ENCODE data around the gene CASP8. TPM values are rescaled to one million over a fixed set of nuclear protein-coding genes. Genes with fewer than 3 reads are reported as not detected.
"Not testable (repeated sequence)": the region's sequence is repeated elsewhere in the genome, so short reads cannot be mapped to it uniquely, and the experiment has no call there.

Gene CASP8
- total RNA-seq, 1 donor from 2014 or later = not detected

DNA sequence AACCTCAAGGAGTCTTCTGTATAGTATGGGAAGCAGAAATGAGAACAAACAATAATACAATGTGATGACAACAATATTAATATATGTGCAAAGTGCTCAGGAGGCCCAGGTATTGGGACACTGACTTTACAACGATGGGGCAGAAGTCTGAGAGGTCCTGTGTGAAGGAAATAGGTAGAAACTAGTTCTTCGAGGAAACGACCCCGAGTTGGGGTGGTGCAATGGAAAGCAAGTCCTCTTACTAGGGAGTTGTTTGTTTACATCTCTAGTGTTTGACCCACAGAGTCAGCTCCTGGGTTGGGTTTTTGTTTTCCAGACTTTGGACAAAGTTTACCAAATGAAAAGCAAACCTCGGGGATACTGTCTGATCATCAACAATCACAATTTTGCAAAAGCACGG, 16.2 kb downstream of the CASP8 start:
- no peaks in the 10 kb centered on the region for H3K36me3 Mint-ChIP-seq (ENCODE audit: unreplicated experiment)
- TF ChIP-seq, protein P1, sequence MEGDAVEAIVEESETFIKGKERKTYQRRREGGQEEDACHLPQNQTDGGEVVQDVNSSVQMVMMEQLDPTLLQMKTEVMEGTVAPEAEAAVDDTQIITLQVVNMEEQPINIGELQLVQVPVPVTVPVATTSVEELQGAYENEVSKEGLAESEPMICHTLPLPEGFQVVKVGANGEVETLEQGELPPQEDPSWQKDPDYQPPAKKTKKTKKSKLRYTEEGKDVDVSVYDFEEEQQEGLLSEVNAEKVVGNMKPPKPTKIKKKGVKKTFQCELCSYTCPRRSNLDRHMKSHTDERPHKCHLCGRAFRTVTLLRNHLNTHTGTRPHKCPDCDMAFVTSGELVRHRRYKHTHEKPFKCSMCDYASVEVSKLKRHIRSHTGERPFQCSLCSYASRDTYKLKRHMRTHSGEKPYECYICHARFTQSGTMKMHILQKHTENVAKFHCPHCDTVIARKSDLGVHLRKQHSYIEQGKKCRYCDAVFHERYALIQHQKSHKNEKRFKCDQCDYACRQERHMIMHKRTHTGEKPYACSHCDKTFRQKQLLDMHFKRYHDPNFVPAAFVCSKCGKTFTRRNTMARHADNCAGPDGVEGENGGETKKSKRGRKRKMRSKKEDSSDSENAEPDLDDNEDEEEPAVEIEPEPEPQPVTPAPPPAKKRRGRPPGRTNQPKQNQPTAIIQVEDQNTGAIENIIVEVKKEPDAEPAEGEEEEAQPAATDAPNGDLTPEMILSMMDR (IDR thresholded peaks at IDR 0.05; ENCODE audit: partially characterized antibody, unreplicated experiment) = no peak

DNA sequence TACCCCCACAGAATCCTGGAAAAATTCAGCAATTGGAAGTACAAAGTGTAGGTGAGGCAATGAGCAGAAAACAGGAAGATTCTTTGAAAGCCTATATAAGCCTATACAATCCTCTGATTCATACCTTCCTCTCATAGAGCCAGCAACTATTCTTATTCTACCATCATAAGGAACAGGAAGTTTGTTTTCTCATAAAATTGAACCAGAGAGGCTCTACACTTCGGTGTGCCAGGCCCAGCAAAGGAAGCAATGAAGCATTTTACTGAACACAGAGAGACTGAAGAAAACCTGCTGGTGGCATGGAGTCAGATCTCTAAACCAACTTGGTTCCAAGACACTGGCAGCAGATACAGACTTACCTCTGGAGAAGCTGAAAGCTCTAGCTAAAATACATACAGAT, 18.7 kb downstream of the CASP8 start:
- no peaks in the 10 kb centered on the region for H3K4me1 Mint-ChIP-seq (ENCODE audit: low read depth, unreplicated experiment)
- no peak for DNase-seq
- TF ChIP-seq, protein P1 (IDR thresholded peaks at IDR 0.05; ENCODE audit: partially characterized antibody, unreplicated experiment) = no peak
- H3K9me3 Mint-ChIP-seq (ENCODE audit: unreplicated experiment) = no peaks in the 10 kb centered on the region
- H3K27ac Mint-ChIP-seq (ENCODE audit: unreplicated experiment) = no peak overlapping the region
- H3K4me3 Mint-ChIP-seq (ENCODE audit: unreplicated experiment) = no peak overlapping the region
- no peaks in the 10 kb centered on the region for H3K27me3 Mint-ChIP-seq (ENCODE audit: unreplicated experiment)
- H3K36me3 Mint-ChIP-seq (ENCODE audit: unreplicated experiment) = no peaks in the 10 kb centered on the region

More for the DNA sequence above, 16.2 kb downstream of the CASP8 start:
- H3K9me3 Mint-ChIP-seq (ENCODE audit: unreplicated experiment) = no peaks in the 10 kb centered on the region
- H3K4me1 Mint-ChIP-seq (ENCODE audit: low read depth, unreplicated experiment) = no peaks in the 10 kb centered on the region
- no peak for DNase-seq
- no peak overlapping the region for H3K4me3 Mint-ChIP-seq (ENCODE audit: unreplicated experiment)
- no peaks in the 10 kb centered on the region for H3K27me3 Mint-ChIP-seq (ENCODE audit: unreplicated experiment)
- H3K27ac Mint-ChIP-seq (ENCODE audit: unreplicated experiment) = no peak overlapping the region

DNA sequence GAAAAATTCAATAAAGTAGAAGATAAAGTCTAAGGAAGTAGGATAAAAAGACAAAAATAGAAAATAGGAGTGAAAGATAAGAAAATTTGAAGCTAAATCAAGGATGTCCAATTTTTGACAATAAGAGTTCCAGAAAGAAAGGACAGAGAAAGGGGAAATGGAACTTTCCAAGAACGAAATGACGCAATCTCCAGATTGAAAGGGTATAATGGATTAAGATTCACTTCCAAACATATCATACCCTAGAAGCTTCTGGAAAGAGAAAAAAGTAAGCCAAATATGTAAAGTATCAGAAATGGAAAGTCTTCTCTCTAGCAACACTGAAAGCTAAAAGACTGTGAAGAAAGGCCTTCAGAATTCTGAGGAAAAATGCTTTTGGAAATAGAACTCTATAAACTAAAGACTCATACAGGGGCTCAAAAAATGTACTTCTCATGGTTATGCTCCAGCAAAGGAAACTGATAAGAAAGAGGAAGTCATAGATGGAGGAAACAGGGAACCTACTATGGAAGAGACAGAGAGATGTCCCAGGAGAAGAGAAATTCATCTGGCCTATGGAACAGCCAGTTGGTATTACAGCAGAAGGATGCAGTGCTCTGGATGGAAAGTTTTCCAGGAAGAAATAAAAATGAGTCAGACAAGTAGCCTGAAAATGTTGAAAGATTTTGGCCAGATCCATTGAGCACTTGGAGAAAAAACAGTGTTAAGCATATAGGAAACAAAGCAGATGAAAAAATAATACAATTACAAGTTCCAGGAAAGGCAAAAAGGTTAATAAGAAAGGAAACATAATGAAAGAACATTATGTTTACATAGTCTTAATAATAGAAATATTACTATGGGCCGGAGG, 20.1 kb downstream of the CASP8 start:
- Mint-ChIP-seq H3K27ac (ENCODE audit: unreplicated experiment) (no peak overlapping the region), H3K4me3 (ENCODE audit: unreplicated experiment) (no peak overlapping the region), H3K36me3 (ENCODE audit: unreplicated experiment) (no peaks in the 10 kb centered on the region), H3K9me3 (ENCODE audit: unreplicated experiment) (no peaks in the 10 kb centered on the region), H3K27me3 (ENCODE audit: unreplicated experiment) (peaks cover 1% of the 10 kb centered on the region), H3K4me1 (ENCODE audit: low read depth, unreplicated experiment) (no peaks in the 10 kb centered on the region)
- DNase-seq = no peak
- TF ChIP-seq, protein P1 (IDR thresholded peaks at IDR 0.05; ENCODE audit: partially characterized antibody, unreplicated experiment) = no peak

DNA sequence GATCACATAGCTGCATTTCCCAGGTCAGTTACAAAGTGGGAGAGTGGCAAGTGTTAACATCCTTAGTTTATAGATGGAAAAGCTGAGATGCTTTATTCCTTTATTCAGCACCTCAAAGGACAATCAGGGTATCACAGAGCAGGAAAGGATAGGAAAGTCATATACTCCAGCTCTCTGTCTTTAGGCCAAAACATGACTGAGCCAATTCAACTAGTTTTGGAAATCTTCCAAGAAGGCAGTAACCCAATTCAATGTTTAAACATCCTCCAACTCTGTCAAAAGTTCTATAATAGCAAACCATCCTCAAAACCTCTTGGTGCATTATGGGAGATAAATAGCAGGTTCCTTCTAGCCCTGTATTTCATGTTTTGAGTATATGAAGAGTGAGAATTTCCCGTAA, 25.2 kb downstream of the CASP8 start:
- DNase-seq = no peak
- no peak overlapping the region for H3K4me3 Mint-ChIP-seq (ENCODE audit: unreplicated experiment)
- peaks cover 3% of the 10 kb centered on the region for H3K27me3 Mint-ChIP-seq (ENCODE audit: unreplicated experiment)
- no peaks in the 10 kb centered on the region for H3K36me3 Mint-ChIP-seq (ENCODE audit: unreplicated experiment)
- no peaks in the 10 kb centered on the region for H3K4me1 Mint-ChIP-seq (ENCODE audit: low read depth, unreplicated experiment)
- no peaks in the 10 kb centered on the region for H3K9me3 Mint-ChIP-seq (ENCODE audit: unreplicated experiment)
- H3K27ac Mint-ChIP-seq (ENCODE audit: unreplicated experiment) = no peak overlapping the region
- TF ChIP-seq, protein P1 (IDR thresholded peaks at IDR 0.05; ENCODE audit: partially characterized antibody, unreplicated experiment) = no peak

DNA sequence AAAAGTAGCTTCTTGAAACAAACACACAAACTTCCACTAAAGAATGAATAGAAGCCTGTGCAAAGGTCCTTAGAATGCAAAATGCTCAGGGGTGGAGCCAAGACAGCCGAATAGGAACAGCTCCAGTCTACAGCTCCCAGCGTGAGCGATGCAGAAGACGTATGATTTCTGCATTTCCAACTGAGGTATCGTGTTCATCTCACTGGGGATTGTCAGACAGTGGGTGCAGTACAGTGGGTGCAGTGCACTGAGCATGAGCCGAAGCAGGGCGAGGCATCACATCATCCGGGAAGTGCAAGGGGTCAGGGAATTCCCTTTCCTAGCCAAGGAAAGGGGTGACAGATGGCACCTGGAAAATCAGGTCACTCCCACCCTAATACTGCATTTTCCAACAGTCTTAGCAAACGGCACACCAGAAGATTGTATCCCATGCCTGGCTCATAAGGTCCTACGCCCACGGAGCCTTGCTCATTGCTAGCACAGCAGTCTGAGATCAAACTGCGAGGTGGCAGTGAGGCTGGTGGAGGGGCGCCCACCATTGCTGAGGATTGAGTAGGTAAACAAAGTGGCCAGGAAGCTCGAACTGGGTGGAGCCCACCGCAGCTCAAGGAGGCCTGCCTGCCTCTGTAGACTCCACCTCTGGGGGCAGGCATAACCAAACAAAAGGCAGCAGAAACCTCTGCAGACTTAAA, 30.3 kb downstream of the CASP8 start:
- H3K4me1 Mint-ChIP-seq (ENCODE audit: low read depth, unreplicated experiment); DNase-seq; H3K4me3 Mint-ChIP-seq (ENCODE audit: unreplicated experiment); H3K36me3 Mint-ChIP-seq (ENCODE audit: unreplicated experiment); H3K9me3 Mint-ChIP-seq (ENCODE audit: unreplicated experiment); H3K27ac Mint-ChIP-seq (ENCODE audit: unreplicated experiment); H3K27me3 Mint-ChIP-seq (ENCODE audit: unreplicated experiment): not testable (repeated sequence)
